WTC11 (cell line): ENCODE measurements around the gene FAR2. TPM values are rescaled to one million over a fixed set of nuclear protein-coding genes. Genes with fewer than 3 reads are reported as not detected.
"Not testable (repeated sequence)": the region's sequence is repeated elsewhere in the genome, so short reads cannot be mapped to it uniquely, and the experiment has no call there.

Experiments used
- ATAC-seq: fragments of 200-7000 bp; cut with Tn5 transposase; 2 replicates; pipeline ENCODE4 v1.10.0; 2021; ENCODE audit warnings: mild to moderate bottlenecking, moderate library complexity
- CTCF ChIA-PET: fragments of 300-600 bp; sonication (Branson Sonifier 250); formaldehyde crosslinking; loops from one replicate; lab custom pipeline; 2021; ENCODE audit warnings: antibody characterized with exemption; lab: Charles Lee
- POLR2A ChIA-PET: fragments of 350-600 bp; sonication (Branson Sonifier 250); formaldehyde crosslinking; loops from one replicate; lab custom pipeline; 2021; ENCODE audit warnings: antibody characterized with exemption; lab: Charles Lee
- DNase-seq: peaks from one replicate; pipeline ENCODE4 v3.0.0; 2021; ENCODE audit warnings: low spot score
- H3K27ac Mint-ChIP-seq: 2 replicates; pipeline ENCODE4 v1.8.0; 2021; ENCODE audit warnings: mixed read lengths
- H3K27me3 Mint-ChIP-seq: 2 replicates; pipeline ENCODE4 v1.8.0; 2021; ENCODE audit warnings: low read depth, mild to moderate bottlenecking, moderate library complexity, mixed read lengths
- H3K36me3 Mint-ChIP-seq: 2 replicates; pipeline ENCODE4 v1.8.0; 2021; ENCODE audit warnings: mixed read lengths
- H3K4me1 Mint-ChIP-seq: 2 replicates; pipeline ENCODE4 v1.8.0; 2022; ENCODE audit warnings: mixed read lengths
- H3K4me3 Mint-ChIP-seq: 2 replicates; pipeline ENCODE4 v1.8.0; 2021; ENCODE audit warnings: mild to moderate bottlenecking, moderate library complexity, mixed read lengths
- H3K9me3 Mint-ChIP-seq: 2 replicates; pipeline ENCODE4 v1.8.0; 2021; ENCODE audit warnings: mixed read lengths
- ATF6 ChIP-seq: sonication (generic); formaldehyde crosslinking; IDR thresholded peaks from 2 replicates; pipeline ENCODE4 v1.8.1; 2023; ENCODE audit warnings: mild to moderate bottlenecking, missing genetic modification reagents
- CBFB ChIP-seq: sonication (generic); formaldehyde crosslinking; IDR thresholded peaks from 2 replicates; pipeline ENCODE4 v1.8.1; 2022; ENCODE audit warnings: mild to moderate bottlenecking, low read depth, missing genetic modification reagents
- EMX1 ChIP-seq: fragments of 250-450 bp; sonication (Bioruptor Pico); IDR thresholded peaks from 2 replicates; pipeline ENCODE4 v1.8.0; 2021; ENCODE audit warnings: mild to moderate bottlenecking
- ETV6 ChIP-seq: sonication (generic); formaldehyde crosslinking; IDR thresholded peaks from 2 replicates; pipeline ENCODE4 v1.8.1; 2022; ENCODE audit warnings: mild to moderate bottlenecking, missing genetic modification reagents
- FOXJ3 ChIP-seq: sonication (generic); formaldehyde crosslinking; IDR thresholded peaks from 2 replicates; pipeline ENCODE4 v1.9.0; 2021; ENCODE audit warnings: missing genetic modification reagents, mild to moderate bottlenecking, borderline replicate concordance
- FOXP1 ChIP-seq: sonication (generic); formaldehyde crosslinking; IDR thresholded peaks from 2 replicates; pipeline ENCODE4 v1.8.0; 2022; ENCODE audit warnings: missing genetic modification reagents, mild to moderate bottlenecking, moderate library complexity, borderline replicate concordance
- GRHL2 ChIP-seq: fragments of 250-450 bp; sonication (Bioruptor Pico); IDR thresholded peaks from 2 replicates; pipeline ENCODE4 v1.8.0; 2022; ENCODE audit warnings: mild to moderate bottlenecking, moderate library complexity; ENCODE audit not compliant: insufficient replicate concordance, severe bottlenecking
- HMGA2 ChIP-seq: fragments of 250-450 bp; sonication (Bioruptor Pico); IDR thresholded peaks from 2 replicates; pipeline ENCODE4 v1.4.0; 2021; ENCODE audit warnings: mild to moderate bottlenecking, moderate library complexity
- JAZF1 ChIP-seq: fragments of 250-450 bp; sonication (Bioruptor Pico); IDR thresholded peaks from 2 replicates; pipeline ENCODE4 v1.9.0; 2021; ENCODE audit warnings: moderate library complexity, mild to moderate bottlenecking, inconsistent platforms
- MAX ChIP-seq: sonication (generic); formaldehyde crosslinking; IDR thresholded peaks from 2 replicates; pipeline ENCODE4 v1.8.0; 2022; ENCODE audit warnings: mild to moderate bottlenecking, missing genetic modification reagents
- MYBL2 ChIP-seq: sonication (generic); formaldehyde crosslinking; IDR thresholded peaks from 2 replicates; pipeline ENCODE4 v1.8.1; 2023; ENCODE audit warnings: mild to moderate bottlenecking, moderate library complexity, missing genetic modification reagents
- NR3C1 ChIP-seq: sonication (generic); formaldehyde crosslinking; conservative IDR thresholded peaks from 2 replicates; pipeline ENCODE4 v1.8.1; 2023; ENCODE audit warnings: low read depth, mild to moderate bottlenecking, missing genetic modification reagents
- PRRX2 ChIP-seq: fragments of 250-450 bp; sonication (Bioruptor Pico); IDR thresholded peaks from 2 replicates; pipeline ENCODE4 v1.8.0; 2021; ENCODE audit warnings: mild to moderate bottlenecking
- SMAD4 ChIP-seq: sonication (generic); formaldehyde crosslinking; IDR thresholded peaks from 2 replicates; pipeline ENCODE4 v1.8.0; 2022; ENCODE audit warnings: mild to moderate bottlenecking, missing genetic modification reagents
- SOX15 ChIP-seq: fragments of 250-450 bp; sonication (Bioruptor Pico); IDR thresholded peaks from 2 replicates; pipeline ENCODE4 v1.9.0; 2021; ENCODE audit warnings: mild to moderate bottlenecking
- TEAD1 ChIP-seq: sonication (generic); formaldehyde crosslinking; IDR thresholded peaks from 2 replicates; pipeline ENCODE4 v1.8.0; 2022; ENCODE audit warnings: mild to moderate bottlenecking, missing genetic modification reagents
- TP53 ChIP-seq: sonication (generic); formaldehyde crosslinking; IDR thresholded peaks from 2 replicates; pipeline ENCODE4 v1.8.1; 2023; ENCODE audit warnings: mild to moderate bottlenecking, missing genetic modification reagents
- ZNF121 ChIP-seq: sonication (generic); formaldehyde crosslinking; IDR thresholded peaks from 2 replicates; pipeline ENCODE4 v1.8.0; 2023; ENCODE audit warnings: missing genetic modification reagents
- ZNF138 ChIP-seq: sonication (generic); formaldehyde crosslinking; conservative IDR thresholded peaks from 2 replicates; pipeline ENCODE4 v1.8.1; 2022; ENCODE audit warnings: mild to moderate bottlenecking, moderate library complexity, missing genetic modification reagents
- ZNF263 ChIP-seq: sonication (generic); formaldehyde crosslinking; IDR thresholded peaks from 2 replicates; pipeline ENCODE4 v1.8.1; 2022; ENCODE audit warnings: low read depth, mild to moderate bottlenecking, moderate library complexity, missing genetic modification reagents
- ZNF317 ChIP-seq: sonication (generic); formaldehyde crosslinking; IDR thresholded peaks from 2 replicates; pipeline ENCODE4 v1.8.1; 2023; ENCODE audit warnings: low read depth, mild to moderate bottlenecking, moderate library complexity, missing genetic modification reagents, borderline replicate concordance
- ZNF423 ChIP-seq: fragments of 250-450 bp; sonication (Bioruptor Pico); IDR thresholded peaks from 2 replicates; pipeline ENCODE4 v2.1.2; 2022; ENCODE audit warnings: mild to moderate bottlenecking, moderate library complexity
- ZNF512 ChIP-seq: sonication (generic); formaldehyde crosslinking; IDR thresholded peaks from 2 replicates; pipeline ENCODE4 v1.8.1; 2022; ENCODE audit warnings: missing genetic modification reagents, borderline replicate concordance
- ZNF532 ChIP-seq: fragments of 250-450 bp; sonication (Bioruptor Pico); IDR thresholded peaks from 2 replicates; pipeline ENCODE4 v1.9.0; 2021; ENCODE audit warnings: mild to moderate bottlenecking, borderline replicate concordance
- ZNF671 ChIP-seq: fragments of 250-450 bp; sonication (Bioruptor Pico); IDR thresholded peaks from 2 replicates; pipeline ENCODE4 v1.8.0; 2021; ENCODE audit warnings: mild to moderate bottlenecking
- total RNA-seq: library from RNA; stranded (reverse); gene quantifications from 3 replicates; pipeline ENCODE4 v1.2.3, GENCODE V29; 2021

The FAR2 gene
- total RNA-seq, 1 experiment from 2014 or later = 20.0 TPM

GRCh38 chr12:29255042-29255441 lies 106.0 kb downstream of the FAR2 start (continued):
- no peak for TF ChIP-seq ZNF532
- no peak for TF ChIP-seq FOXP1 (CRISPR knock-in tag)
- TF ChIP-seq HMGA2 = no peak
- no peak for TF ChIP-seq ZNF121 (CRISPR knock-in tag)
- TF ChIP-seq MYBL2 (CRISPR knock-in tag) = no peak
- no peak for TF ChIP-seq ZNF671
- TF ChIP-seq TP53 (CRISPR knock-in tag) = no peak
- TF ChIP-seq CBFB (CRISPR knock-in tag) = no peak
- TF ChIP-seq ZNF317 = no peak
- no peak for TF ChIP-seq TEAD1 (CRISPR knock-in tag)
- no peak for TF ChIP-seq EMX1 (CRISPR knock-in tag)

GRCh38 chr12:29256598-29256997 lies 107.5 kb downstream of the FAR2 start:
- CTCF ChIA-PET = no interaction called here

GRCh38 chr12:29257687-29258086 lies 108.6 kb downstream of the FAR2 start:
- H3K4me3 Mint-ChIP-seq, CTCF ChIA-PET, DNase-seq, H3K4me1 Mint-ChIP-seq, ATAC-seq, H3K27ac Mint-ChIP-seq: not testable (repeated sequence)
- Mint-ChIP-seq H3K9me3 (peaks cover 20% of the 10 kb centered on the region), H3K27me3 (peaks cover 31% of the 10 kb centered on the region), H3K36me3 (peaks cover 18% of the 10 kb centered on the region)
- POLR2A ChIA-PET = interaction anchor here (0.7 kb wide), 1 partner anchor 57 kb away, joined by 3 read pairs; no protein-coding TSS in a partner anchor

More at GRCh38 chr12:29256598-29256997, 107.5 kb downstream of the FAR2 start:
- no peak overlapping the region for H3K4me3 Mint-ChIP-seq
- H3K36me3 Mint-ChIP-seq = peaks cover 14% of the 10 kb centered on the region
- POLR2A ChIA-PET = no interaction called here
- peaks cover 42% of the 10 kb centered on the region for H3K27me3 Mint-ChIP-seq
- H3K27ac Mint-ChIP-seq = no peak overlapping the region
- no peak for TF ChIP-seq GRHL2 (CRISPR knock-in tag)
- no peak for TF ChIP-seq ZNF138 (CRISPR knock-in tag)
- TF ChIP-seq JAZF1 = no peak
- no peak for TF ChIP-seq ZNF263 (CRISPR knock-in tag)
- TF ChIP-seq SOX15 = no peak
- no peak for TF ChIP-seq MAX (CRISPR knock-in tag)
- TF ChIP-seq PRRX2 (CRISPR knock-in tag) = no peak
- no peak for TF ChIP-seq FOXJ3
- TF ChIP-seq ZNF423 (CRISPR knock-in tag) = no peak
- TF ChIP-seq, all 79 proteins: peak for 0
- no peak for ATAC-seq
- peaks cover 15% of the 10 kb centered on the region for H3K9me3 Mint-ChIP-seq
- H3K4me1 Mint-ChIP-seq = no peaks in the 10 kb centered on the region
- DNase-seq = no peak

GRCh38 chr12:29264424-29264823 lies 115.3 kb downstream of the FAR2 start:
- POLR2A ChIA-PET = no interaction called here
- CTCF ChIA-PET = no interaction called here
- Mint-ChIP-seq H3K27me3 (no peaks in the 10 kb centered on the region), H3K36me3 (peaks cover 21% of the 10 kb centered on the region), H3K4me1 (no peaks in the 10 kb centered on the region), H3K9me3 (peaks cover 37% of the 10 kb centered on the region), H3K27ac (no peak overlapping the region), H3K4me3 (no peak overlapping the region)
- DNase-seq = no peak
- ATAC-seq = no peak
- TF ChIP-seq NR3C1 (no peak), ATF6 (CRISPR knock-in tag) (no peak), SMAD4 (no peak), PRRX2 (CRISPR knock-in tag) (no peak), ETV6 (CRISPR knock-in tag) (no peak), EMX1 (CRISPR knock-in tag) (no peak), ZNF512 (CRISPR knock-in tag) (no peak)
